ENCODE data around the gene TMPRSS2. TPM values are rescaled to one million over a fixed set of nuclear protein-coding genes. Genes with fewer than 3 reads are reported as not detected.

Gene TMPRSS2
- total RNA-seq, 6 experiments from 2014 or later = not detected

DNA sequence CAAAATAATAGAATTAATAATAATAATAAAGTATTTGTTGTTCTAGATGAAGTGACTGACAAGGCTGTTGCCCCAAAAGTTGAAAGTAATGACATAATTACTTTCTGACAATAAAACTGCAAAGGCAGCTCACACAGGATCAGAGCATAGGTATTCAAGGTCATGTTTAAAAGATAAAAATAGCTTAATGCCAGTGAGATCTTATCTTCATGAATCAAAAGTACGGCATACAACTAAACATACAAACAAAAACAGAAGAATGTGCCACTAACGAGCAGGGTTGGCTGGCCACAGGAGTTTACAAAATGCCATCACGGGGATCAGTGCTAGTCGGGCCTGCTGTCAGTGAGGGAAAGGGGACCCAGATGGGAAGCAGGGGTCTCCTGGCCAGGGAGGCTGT lies 22.4 kb upstream of the TMPRSS2 start:
- Mint-ChIP-seq H3K4me1 (ENCODE audit: low read depth) (no peaks in the 10 kb centered on the region), H3K9me3 (no peaks in the 10 kb centered on the region), H3K27ac (no peak overlapping the region), H3K4me3 (no peak overlapping the region), H3K27me3 (ENCODE audit: insufficient read depth) (peaks cover 24% of the 10 kb centered on the region), H3K36me3 (ENCODE audit: low read depth) (no peaks in the 10 kb centered on the region)
- TF ChIP-seq, protein P1, sequence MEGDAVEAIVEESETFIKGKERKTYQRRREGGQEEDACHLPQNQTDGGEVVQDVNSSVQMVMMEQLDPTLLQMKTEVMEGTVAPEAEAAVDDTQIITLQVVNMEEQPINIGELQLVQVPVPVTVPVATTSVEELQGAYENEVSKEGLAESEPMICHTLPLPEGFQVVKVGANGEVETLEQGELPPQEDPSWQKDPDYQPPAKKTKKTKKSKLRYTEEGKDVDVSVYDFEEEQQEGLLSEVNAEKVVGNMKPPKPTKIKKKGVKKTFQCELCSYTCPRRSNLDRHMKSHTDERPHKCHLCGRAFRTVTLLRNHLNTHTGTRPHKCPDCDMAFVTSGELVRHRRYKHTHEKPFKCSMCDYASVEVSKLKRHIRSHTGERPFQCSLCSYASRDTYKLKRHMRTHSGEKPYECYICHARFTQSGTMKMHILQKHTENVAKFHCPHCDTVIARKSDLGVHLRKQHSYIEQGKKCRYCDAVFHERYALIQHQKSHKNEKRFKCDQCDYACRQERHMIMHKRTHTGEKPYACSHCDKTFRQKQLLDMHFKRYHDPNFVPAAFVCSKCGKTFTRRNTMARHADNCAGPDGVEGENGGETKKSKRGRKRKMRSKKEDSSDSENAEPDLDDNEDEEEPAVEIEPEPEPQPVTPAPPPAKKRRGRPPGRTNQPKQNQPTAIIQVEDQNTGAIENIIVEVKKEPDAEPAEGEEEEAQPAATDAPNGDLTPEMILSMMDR (IDR thresholded peaks at IDR 0.05) = no peak
- DNase-seq = no peak

DNA sequence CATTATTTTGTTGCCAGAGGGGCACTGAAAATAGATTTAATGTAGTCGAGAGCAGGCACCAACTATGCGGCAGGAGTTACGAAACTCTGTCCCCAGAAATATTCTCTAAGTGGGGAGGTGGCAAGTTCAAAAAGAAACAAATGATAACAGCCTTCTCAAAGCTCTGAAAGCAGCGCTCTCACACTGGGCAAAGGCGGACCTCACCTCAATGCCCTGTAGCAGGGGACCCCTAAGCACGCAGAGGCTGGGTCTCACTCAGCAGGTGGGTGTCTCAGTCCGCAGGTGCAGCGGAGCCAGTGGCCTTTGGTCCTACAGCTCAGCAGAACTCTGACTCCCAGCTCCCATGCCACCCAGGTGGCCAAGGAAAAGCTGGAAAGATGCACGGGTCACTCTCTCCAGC lies 21.8 kb upstream of the TMPRSS2 start:
- H3K4me3 Mint-ChIP-seq = no peak overlapping the region
- peaks cover 24% of the 10 kb centered on the region for H3K27me3 Mint-ChIP-seq (ENCODE audit: insufficient read depth)
- TF ChIP-seq, protein P1 (IDR thresholded peaks at IDR 0.05) = no peak
- no peak overlapping the region for H3K27ac Mint-ChIP-seq
- DNase-seq = no peak
- H3K36me3 Mint-ChIP-seq (ENCODE audit: low read depth) = no peaks in the 10 kb centered on the region
- H3K4me1 Mint-ChIP-seq (ENCODE audit: low read depth) = no peaks in the 10 kb centered on the region
- no peaks in the 10 kb centered on the region for H3K9me3 Mint-ChIP-seq

DNA sequence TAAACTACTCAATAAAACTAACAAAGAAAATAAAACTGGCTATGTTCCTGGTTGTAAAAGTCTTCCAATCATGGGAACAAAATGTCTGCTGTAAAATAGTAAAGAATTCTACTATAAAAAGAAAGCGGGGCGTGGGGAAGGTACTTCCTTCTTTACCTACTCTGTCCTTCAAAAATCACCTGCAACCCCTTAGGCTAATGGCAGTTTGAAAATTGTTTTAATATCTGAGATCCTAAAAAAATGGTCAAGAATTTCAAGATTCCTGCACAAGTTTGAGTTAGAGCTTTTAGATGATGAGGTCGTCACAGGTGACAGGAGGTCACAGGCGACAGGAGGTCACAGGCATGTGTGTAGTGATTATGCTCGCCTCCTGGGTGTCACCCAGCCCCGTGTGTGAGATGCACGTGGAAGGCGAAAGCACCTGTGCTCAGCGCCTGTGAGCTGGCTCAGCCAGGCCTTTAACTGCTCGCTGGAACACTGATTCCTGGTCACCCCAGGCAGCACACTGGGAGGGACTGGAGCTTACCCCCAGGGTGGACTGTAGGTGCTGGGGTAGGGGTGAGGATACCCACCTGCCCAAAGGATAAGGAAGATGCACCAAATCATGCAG lies 18.6 kb upstream of the TMPRSS2 start:
- TF ChIP-seq, protein P1 (IDR thresholded peaks at IDR 0.05) = no peak
- Mint-ChIP-seq H3K9me3 (no peaks in the 10 kb centered on the region), H3K4me3 (no peak overlapping the region), H3K27me3 (ENCODE audit: insufficient read depth) (peaks cover 17% of the 10 kb centered on the region), H3K27ac (no peak overlapping the region), H3K36me3 (ENCODE audit: low read depth) (no peaks in the 10 kb centered on the region), H3K4me1 (ENCODE audit: low read depth) (no peaks in the 10 kb centered on the region)
- DNase-seq = no peak

DNA sequence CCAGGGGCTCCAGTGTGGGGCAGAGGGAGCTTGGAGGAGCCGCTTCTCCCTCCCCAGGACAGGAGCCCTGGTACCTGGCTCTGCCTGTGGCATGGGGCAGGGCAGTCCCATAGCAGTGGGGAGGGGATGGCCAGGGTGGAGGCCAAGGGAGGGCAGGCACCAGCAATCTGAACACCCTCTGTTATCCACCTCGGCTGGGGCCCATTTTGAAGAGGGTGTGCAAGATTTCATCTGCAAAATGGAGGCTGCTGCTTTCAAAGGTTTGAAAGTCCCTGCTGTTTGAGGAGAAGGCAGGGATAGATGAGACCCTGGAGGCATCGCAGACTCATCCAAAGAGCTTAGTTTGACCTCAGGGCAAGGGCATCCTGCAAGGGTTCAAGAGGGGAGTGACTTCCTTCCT lies 15.2 kb upstream of the TMPRSS2 start:
- no peak overlapping the region for H3K27ac Mint-ChIP-seq
- no peaks in the 10 kb centered on the region for H3K9me3 Mint-ChIP-seq

DNA sequence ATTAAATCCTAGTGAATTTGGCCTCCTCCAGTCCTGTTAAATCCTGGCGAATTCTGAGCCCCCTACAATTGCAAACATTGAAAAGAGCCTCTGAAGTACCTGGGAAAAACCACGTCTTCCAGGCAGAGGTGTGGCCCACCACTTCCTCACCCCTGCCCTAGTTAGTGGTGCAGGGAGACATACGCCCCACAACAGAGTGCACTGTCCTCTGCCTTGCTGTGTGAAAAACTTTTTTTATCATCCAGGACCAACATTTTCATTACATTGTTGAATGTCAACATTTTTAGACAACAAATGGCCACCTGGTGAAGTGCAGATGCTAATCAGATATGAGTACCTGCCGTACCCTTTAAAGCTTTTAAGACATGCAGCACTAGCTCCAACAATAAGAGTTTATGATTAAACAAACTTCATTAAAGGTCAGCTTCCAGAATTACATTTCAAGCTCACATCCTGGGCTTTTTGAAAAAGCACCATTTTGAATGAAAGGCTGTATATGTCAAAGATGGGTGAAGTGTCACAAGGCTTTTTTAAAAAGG lies 13.6 kb upstream of the TMPRSS2 start:
- Mint-ChIP-seq H3K27me3 (ENCODE audit: insufficient read depth) (peaks cover 6% of the 10 kb centered on the region), H3K36me3 (ENCODE audit: low read depth) (no peaks in the 10 kb centered on the region), H3K4me3 (no peak overlapping the region), H3K4me1 (ENCODE audit: low read depth) (no peaks in the 10 kb centered on the region), H3K27ac (no peak overlapping the region), H3K9me3 (no peaks in the 10 kb centered on the region)
- TF ChIP-seq, protein P1 (IDR thresholded peaks at IDR 0.05) = no peak
- DNase-seq = no peak

More for the DNA sequence above, 15.2 kb upstream of the TMPRSS2 start:
- no peak overlapping the region for H3K4me3 Mint-ChIP-seq
- no peaks in the 10 kb centered on the region for H3K4me1 Mint-ChIP-seq (ENCODE audit: low read depth)
- TF ChIP-seq, protein P1 (IDR thresholded peaks at IDR 0.05) = no peak
- DNase-seq = no peak
- peaks cover 10% of the 10 kb centered on the region for H3K27me3 Mint-ChIP-seq (ENCODE audit: insufficient read depth)
- H3K36me3 Mint-ChIP-seq (ENCODE audit: low read depth) = no peaks in the 10 kb centered on the region

Measured in HFFc6 (cell line).